Transverse colon (tissue), 4 donors: ENCODE results near the gene RELA. TPM values are rescaled to one million over a fixed set of nuclear protein-coding genes. Genes with fewer than 3 reads are reported as not detected.

Experiments
- DNase-seq: peaks from one replicate; pipeline ENCODE4 v3.0.0-alpha.2; 2019
- H3K27ac ChIP-seq, 4 donors: fragments of 200-600 bp; sonication (generic); 2 replicates each; pipeline ENCODE4 v1.5.1; 2016 to 2018; ENCODE audit warnings: inconsistent platforms in 4 of 4
- H3K27me3 ChIP-seq: fragments of 200-600 bp; sonication (generic); 2 replicates; pipeline ENCODE4 v1.5.1; 2017; ENCODE audit warnings: inconsistent platforms
- H3K36me3 ChIP-seq, 4 donors: fragments of 200-600 bp; sonication (generic); 2 replicates each; pipeline ENCODE4 v1.5.1; 2017 to 2019; ENCODE audit warnings: inconsistent platforms in 4 of 4
- H3K4me1 ChIP-seq, 4 donors: fragments of 200-600 bp; sonication (generic); 2 replicates each; pipeline ENCODE4 v1.5.1; 2017 to 2020; ENCODE audit warnings: inconsistent platforms in 4 of 4
- H3K4me3 ChIP-seq, 4 donors: fragments of 200-600 bp; sonication (generic); 1 replicate in 1 of 4; 2 replicates in 3 of 4; pipeline versions ENCODE4 v1.5.1 to v1.6.1; 2017 to 2019; ENCODE audit warnings: inconsistent platforms in 4 of 4
- H3K9me3 ChIP-seq, 2 donors: fragments of 200-600 bp; sonication (generic); 2 replicates each; pipeline ENCODE4 v1.5.1; 2017 to 2019; ENCODE audit warnings: inconsistent platforms in 2 of 2
- EP300 ChIP-seq: sonication (generic); formaldehyde crosslinking; IDR thresholded peaks from one replicate; pipeline ENCODE4 v1.6.1; 2017; ENCODE audit warnings: antibody characterized with exemption, low read depth
- POLR2A ChIP-seq: fragments of 450-650 bp; IDR thresholded peaks from one replicate; pipeline ENCODE4 v1.6.1; 2016; ENCODE audit warnings: antibody characterized with exemption, mild to moderate bottlenecking, moderate library complexity
- POLR2AphosphoS5 ChIP-seq, 3 donors: sonication (generic); formaldehyde crosslinking; IDR thresholded peaks; one replicate each; pipeline ENCODE4 v1.6.1; 2016; ENCODE audit warnings: antibody characterized with exemption in 3 of 3
- WGBS, 2 donors: methylation state at CpG; one replicate each; pipeline ENCODE4 v1.1.5; 2018; ENCODE audit warnings: low coverage in 1 of 2; 5-methylcytosine and 5-hydroxymethylcytosine counted together
- in situ Hi-C, 4 donors: fragments of 200-750 bp; cut with MboI; loops; one replicate each; pipeline versions ENCODE4 v1.15.0 to v1.15.1; 2017; ENCODE audit warnings: low sequenced_read_pairs in 3 of 4, low pct_ligation_motif_present in 1 of 4, low pct_unique_long_range_greater_than_20kb in 1 of 4
- intact Hi-C: fragments of 100-400 bp; cut with DNase I; formaldehyde crosslinking; loops from one replicate; pipeline ENCODE4 v1.15.1; 2023; ENCODE audit warnings: low total_unique reads
- total RNA-seq, 4 donors: library from RNA; depleted of rRNA; stranded (reverse); fragments of >200 nt; gene quantifications; one replicate each; pipeline ENCODE4 v1.1.0, GENCODE V29; 2016
- TF ChIP-seq, protein P1 (sequence below), 5 experiments: fragments of 200-600 bp in 3 of 5; fragments of 450-650 bp in 2 of 5; sonication (generic) in 3 of 5; IDR thresholded peaks; 1 replicate in 2 of 5; 2 replicates in 3 of 5; pipeline ENCODE4 v1.5.1; 2016 to 2017; ENCODE audit warnings: antibody characterized with exemption in 5 of 5, inconsistent platforms in 3 of 5, mild to moderate bottlenecking in 2 of 5, moderate library complexity in 1 of 5

RELA gene
- 10 to 100 TPM; 45.8 to 95.8 (median 58.4) TPM for total RNA-seq

DNA sequence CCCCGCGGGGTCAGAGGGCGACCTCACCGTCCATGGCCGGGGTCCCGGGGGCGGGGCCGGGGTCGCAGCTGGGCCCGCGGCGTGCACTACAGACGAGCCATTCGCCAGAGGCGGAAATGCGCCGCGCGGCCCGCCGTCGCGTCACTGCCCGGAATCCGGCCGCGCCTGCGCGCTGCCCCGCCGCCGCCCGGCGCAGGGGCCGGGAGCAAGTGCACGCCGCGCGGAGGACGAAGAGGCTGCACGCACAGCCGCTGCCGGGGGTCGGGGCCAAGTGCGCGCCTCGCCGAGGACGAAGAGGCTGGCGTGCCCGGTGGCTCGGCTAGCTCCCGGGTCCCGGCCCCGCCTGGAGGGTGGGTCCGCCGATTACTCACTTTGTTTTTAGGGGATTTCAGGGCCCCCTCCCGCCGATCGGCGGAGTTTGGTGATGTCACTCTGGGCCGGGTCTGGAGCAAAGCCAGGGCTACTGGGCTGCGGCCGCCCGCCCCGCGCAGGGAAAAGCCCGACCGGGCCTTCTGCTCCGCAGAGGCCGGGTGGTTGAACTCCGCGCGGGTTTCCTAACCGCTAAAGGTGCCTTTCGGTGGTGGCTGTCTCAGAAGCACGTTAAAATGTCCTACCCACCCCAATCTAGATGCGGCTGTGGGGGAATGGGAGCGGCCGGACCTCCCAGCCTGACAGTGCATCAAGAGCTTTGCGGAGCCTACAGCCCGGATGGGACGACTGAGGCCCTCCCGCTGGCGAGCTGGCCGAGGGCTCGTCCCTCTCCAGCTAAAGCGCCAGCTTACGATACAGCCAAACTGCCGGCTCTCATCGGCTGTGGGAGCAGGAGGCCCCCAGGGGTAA, at the start of gene RELA:
RELA (minus strand) TSS at position 118 of the 840 bp plus-strand sequence; CDS start at position 34, 84 bp downstream.
- Histone ChIP-seq H3K36me3 (peaks cover 0 to 25% (median 12%) of the 10 kb centered on the region in 4 donors), H3K4me1 (peaks cover 17 to 29% (median 25%) of the 10 kb centered on the region in 4 donors), H3K4me3 (peak within 1 kb of the TSS; percentile 78 to 99 (median 86)), H3K9me3 (no peaks in the 10 kb centered on the region), H3K27me3 (no peaks in the 10 kb centered on the region), H3K27ac (peak within 1 kb of the TSS; percentile 96 to 99 (median 98))
- 0% methylated on average over 38 of the region's 91 CpGs; no CpG with 5 or more reads in 1 of the 2 donors for WGBS, 2 donors
- in situ Hi-C loops (no loop called here), intact Hi-C loops (no loop called here)
- TF ChIP-seq POLR2AphosphoS5 (IDR thresholded peaks at IDR 0.05): peak; percentile 73 to 84 (median 75)
- TF ChIP-seq, protein P1, sequence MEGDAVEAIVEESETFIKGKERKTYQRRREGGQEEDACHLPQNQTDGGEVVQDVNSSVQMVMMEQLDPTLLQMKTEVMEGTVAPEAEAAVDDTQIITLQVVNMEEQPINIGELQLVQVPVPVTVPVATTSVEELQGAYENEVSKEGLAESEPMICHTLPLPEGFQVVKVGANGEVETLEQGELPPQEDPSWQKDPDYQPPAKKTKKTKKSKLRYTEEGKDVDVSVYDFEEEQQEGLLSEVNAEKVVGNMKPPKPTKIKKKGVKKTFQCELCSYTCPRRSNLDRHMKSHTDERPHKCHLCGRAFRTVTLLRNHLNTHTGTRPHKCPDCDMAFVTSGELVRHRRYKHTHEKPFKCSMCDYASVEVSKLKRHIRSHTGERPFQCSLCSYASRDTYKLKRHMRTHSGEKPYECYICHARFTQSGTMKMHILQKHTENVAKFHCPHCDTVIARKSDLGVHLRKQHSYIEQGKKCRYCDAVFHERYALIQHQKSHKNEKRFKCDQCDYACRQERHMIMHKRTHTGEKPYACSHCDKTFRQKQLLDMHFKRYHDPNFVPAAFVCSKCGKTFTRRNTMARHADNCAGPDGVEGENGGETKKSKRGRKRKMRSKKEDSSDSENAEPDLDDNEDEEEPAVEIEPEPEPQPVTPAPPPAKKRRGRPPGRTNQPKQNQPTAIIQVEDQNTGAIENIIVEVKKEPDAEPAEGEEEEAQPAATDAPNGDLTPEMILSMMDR (IDR thresholded peaks at IDR 0.05): peak in 1 of 5 experiments; percentile 10
- peak; percentile 8 for TF ChIP-seq EP300
- peak; percentile 92 for TF ChIP-seq POLR2A
- peak; percentile 93 for DNase-seq

DNA sequence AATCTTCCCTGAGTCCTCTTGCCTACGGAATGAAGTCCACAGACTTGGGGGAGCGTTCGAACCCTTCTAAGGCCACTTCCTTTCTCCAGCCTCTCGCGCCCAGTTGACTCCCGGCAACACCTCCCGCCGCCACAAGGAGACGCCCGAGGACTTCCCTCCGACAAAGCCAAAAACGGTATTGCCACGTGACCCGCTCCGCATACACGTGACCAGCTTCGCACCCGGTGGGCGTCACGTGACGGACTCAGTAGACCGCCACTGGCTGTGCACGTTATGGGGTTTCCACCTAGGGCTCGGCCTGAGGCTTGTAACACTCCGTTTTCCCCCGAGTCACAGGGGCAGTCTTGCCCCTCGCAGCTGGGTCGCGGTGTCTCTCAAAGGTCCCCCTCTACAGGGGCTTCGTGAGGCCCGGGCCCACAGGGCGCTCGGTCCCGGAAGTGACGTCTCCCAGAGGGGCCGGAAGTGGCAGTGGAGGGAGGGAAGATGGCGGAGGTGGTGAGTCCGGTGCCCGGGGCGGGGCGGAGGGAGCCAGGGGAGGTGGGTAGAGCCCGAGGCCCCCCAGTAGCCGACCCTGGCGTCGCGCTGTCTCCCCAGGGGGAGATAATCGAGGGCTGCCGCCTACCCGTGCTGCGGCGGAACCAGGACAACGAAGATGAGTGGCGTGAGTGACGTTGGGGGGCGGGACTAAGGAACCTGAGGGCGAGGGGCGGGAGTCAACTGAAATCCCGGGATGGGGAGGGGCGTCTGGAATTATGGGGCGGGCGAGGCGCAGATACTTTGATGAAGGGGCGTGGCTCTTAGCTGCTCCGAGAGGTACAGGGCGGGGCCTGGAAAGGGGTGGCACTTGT, 49.3 kb upstream of the RELA start, which contains the start of gene KAT5:
KAT5 (plus strand) TSS at position 468 of the 848 bp plus-strand sequence; CDS start at position 484, 16 bp downstream.
- in situ Hi-C loops: loop anchor here (10.0 to 25.0 kb wide), 4 partner anchors 63 to 275 kb away; no protein-coding TSS in a partner anchor

DNA sequence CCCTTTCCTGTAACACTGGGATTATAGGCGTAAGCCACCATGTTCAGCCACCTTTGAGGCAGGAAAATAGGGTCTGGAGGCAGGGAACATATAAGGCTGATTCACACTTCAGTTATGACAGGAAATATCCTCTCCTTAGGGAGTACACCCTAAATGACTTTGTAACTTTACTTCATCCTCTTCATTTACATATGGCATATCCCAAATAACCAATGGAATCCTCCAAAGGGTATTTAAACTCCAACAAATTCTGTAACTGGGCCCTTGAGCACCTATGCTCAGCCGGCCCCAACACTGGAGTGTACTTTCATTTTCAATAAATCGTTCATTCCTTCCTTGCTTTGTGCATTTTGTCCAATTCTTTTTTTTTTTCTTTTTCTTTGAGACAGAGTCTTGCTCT, 47.7 kb upstream of the RELA start:
- Histone ChIP-seq H3K27ac (peak overlapping the region; percentile 91 to 99 (median 93)), H3K4me1 (peaks cover 9 to 31% (median 19%) of the 10 kb centered on the region in 4 donors), H3K27me3 (no peaks in the 10 kb centered on the region), H3K36me3 (peaks cover 0 to 20% (median 11%) of the 10 kb centered on the region in 4 donors), H3K4me3 (no peak overlapping the region), H3K9me3 (no peaks in the 10 kb centered on the region)
- intact Hi-C loops (loop anchor here (5.0 kb wide), 2 partner anchors 72 to 107 kb away; partner anchors contain the start of gene AP5B1), in situ Hi-C loops (loop anchor here (10.0 to 25.0 kb wide), 4 partner anchors 64 to 277 kb away; no protein-coding TSS in a partner anchor)
- WGBS, 2 donors: 69 to 75% methylated on average over 2 to 3 of the region's 3 CpGs
- TF ChIP-seq POLR2AphosphoS5 (IDR thresholded peaks at IDR 0.05) (no peak), EP300 (no peak), POLR2A (no peak)
- TF ChIP-seq, protein P1 (IDR thresholded peaks at IDR 0.05): no peak
- no peak for DNase-seq

More for the DNA sequence above, 49.3 kb upstream of the RELA start, which contains the start of gene KAT5:
- H3K9me3 ChIP-seq: no peaks in the 10 kb centered on the region
- WGBS, 2 donors: 1% methylated on average over 65 of the region's 65 CpGs; no CpG with 5 or more reads in 1 of the 2 donors
- intact Hi-C loops: loop anchor here (5.0 kb wide), 2 partner anchors 70 to 105 kb away; partner anchors contain the start of gene AP5B1
- peak; percentile 100 for DNase-seq
- H3K27me3 ChIP-seq: no peaks in the 10 kb centered on the region
- peak within 1 kb of the TSS; percentile 91 to 99 (median 93) for H3K27ac ChIP-seq
- peak; percentile 92 for TF ChIP-seq POLR2A
- TF ChIP-seq POLR2AphosphoS5 (IDR thresholded peaks at IDR 0.05): peak; percentile 75 to 92 (median 89)
- TF ChIP-seq EP300: peak; percentile 28
- TF ChIP-seq, protein P1 (IDR thresholded peaks at IDR 0.05): peak; percentile 96 to 100 (median 99)
- H3K4me1 ChIP-seq: peaks cover 9 to 26% (median 15%) of the 10 kb centered on the region in 4 donors
- peaks cover 0 to 34% (median 16%) of the 10 kb centered on the region in 4 donors for H3K36me3 ChIP-seq
- H3K4me3 ChIP-seq: peak within 1 kb of the TSS; percentile 59 to 84 (median 67)
